Measurements from ENCODE around the gene POLR3H.
A peak's percentile ranks its signal among the peaks of the same experiment; 100 is the strongest.
"Not testable (repeated sequence)": the region's sequence is repeated elsewhere in the genome, so short reads cannot be mapped to it uniquely, and the experiment has no call there.

The POLR3H gene

GRCh38 chr22:41543854-41544670 is at the start of gene POLR3H:
Gene POLR3H (minus strand): TSS chr22:41544470. CDS start chr22:41544101, 369 bp downstream.
- peak within 1 kb of the TSS; percentile 96 to 100 (median 99) for H3K4me3 Mint-ChIP-seq
- TF ChIP-seq CTCF (IDR thresholded peaks at IDR 0.05; ENCODE audit: unreplicated experiment in 3 of 3) = peak; percentile 45 to 61 (median 49)
- peaks cover 10% of the 10 kb centered on the region for H3K36me3 Mint-ChIP-seq (ENCODE audit: low read depth)
- H3K27ac Mint-ChIP-seq = peak within 1 kb of the TSS; percentile 80 to 91 (median 88)
- H3K9me3 Mint-ChIP-seq = no peaks in the 10 kb centered on the region
- H3K27me3 Mint-ChIP-seq (ENCODE audit: low read depth) = no peaks in the 10 kb centered on the region
- peaks cover 52% of the 10 kb centered on the region for H3K4me1 Mint-ChIP-seq

DNA sequence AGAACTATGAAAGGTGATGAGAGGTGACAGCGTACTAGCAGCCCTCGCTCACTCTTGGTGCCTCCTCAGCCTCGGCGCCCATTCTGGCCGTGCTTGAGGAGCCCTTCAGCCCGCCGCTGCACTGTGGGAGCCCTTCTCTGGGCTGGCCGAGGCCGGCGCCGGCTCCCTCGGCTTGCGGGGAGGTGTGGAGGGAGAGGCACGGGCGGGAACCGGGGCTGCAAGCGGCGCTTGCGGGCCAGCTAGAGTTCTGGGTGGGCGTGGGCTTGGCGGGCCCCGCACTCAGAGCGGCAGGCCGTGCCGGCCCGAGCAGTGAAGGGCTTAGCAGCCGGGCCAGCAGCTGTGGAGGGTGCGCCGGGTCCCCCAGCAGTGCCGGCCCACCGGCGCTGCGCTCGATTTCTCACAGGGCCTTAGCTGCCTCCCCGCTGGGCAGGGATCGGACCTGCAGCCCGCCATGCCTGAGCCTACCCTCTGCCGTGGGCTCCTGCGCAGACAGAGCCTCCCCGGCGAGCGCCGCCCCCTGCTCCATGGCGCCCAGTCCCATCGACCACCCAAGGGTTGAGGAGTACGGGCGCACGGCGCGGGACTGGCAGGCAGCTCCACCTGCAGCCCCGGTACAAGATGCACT is 49.2 kb upstream of the POLR3H start:
- H3K27me3 Mint-ChIP-seq (ENCODE audit: low read depth); H3K9me3 Mint-ChIP-seq; H3K36me3 Mint-ChIP-seq (ENCODE audit: low read depth); H3K4me1 Mint-ChIP-seq; H3K27ac Mint-ChIP-seq; H3K4me3 Mint-ChIP-seq: not testable (repeated sequence)

DNA sequence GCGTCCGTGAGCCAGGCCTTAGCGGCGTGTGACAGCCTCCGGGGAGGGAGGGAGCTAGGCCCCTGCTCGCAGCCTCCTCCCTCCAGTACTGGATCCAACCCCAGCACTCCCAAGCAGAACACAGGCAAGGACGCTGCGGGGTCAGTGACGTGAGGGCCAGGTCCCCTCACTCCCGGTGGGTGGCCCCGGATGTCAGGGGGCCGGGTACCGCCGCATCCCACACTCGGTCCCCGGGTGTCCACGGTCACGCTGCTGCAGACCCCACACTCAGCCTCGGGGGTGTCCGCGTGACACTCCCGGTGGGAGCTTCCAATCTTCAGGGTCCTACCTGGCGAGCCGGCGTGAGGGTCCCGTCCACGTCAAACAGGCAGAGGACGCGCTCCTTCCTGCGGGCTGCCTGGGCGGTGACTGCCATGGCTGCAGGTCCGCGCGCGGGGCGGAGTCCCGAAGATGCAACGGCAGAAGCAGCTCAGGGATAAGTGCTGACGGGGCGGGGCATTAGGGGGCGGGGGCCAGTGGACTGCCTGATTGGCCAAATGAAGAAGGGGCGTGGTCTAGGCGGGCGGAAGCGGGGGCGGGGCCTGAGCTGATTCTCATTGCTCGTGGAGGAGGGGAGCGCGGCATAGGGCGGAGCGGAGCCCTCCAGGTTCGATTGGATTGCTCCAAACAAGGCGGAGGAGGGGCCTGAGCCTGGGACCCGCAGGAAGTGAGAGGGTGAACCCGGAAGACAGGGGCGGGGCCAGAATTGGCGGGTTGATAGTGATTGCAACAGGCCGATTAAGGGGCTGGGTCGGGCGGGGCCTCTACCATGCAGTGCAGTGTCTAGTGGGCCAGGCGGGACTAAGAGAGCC is 45.3 kb upstream of the POLR3H start, which contains the start of gene PMM1:
Gene PMM1 (minus strand): TSS at position 450 of the 851 bp plus-strand sequence. CDS start 35 bp downstream, at position 415.
- Mint-ChIP-seq H3K4me1 (no peaks in the 10 kb centered on the region), H3K36me3 (ENCODE audit: low read depth) (peaks cover 9% of the 10 kb centered on the region), H3K27me3 (ENCODE audit: low read depth) (peaks cover 3% of the 10 kb centered on the region), H3K9me3 (no peaks in the 10 kb centered on the region), H3K27ac (peak within 1 kb of the TSS; percentile 83 to 96 (median 93)), H3K4me3 (peak within 1 kb of the TSS; percentile 93 to 95 (median 95))
- TF ChIP-seq CTCF (IDR thresholded peaks at IDR 0.05; ENCODE audit: unreplicated experiment in 3 of 3) = no peak

GRCh38 chr22:41587347-41587723 is 43.1 kb upstream of the POLR3H start:
- Mint-ChIP-seq H3K27me3 (ENCODE audit: low read depth) (peaks cover 3% of the 10 kb centered on the region), H3K9me3 (no peaks in the 10 kb centered on the region), H3K4me1 (no peaks in the 10 kb centered on the region), H3K36me3 (ENCODE audit: low read depth) (peaks cover 19% of the 10 kb centered on the region), H3K27ac (peak overlapping the region; percentile 83 to 96 (median 96)), H3K4me3 (peak overlapping the region; percentile 93 to 95 (median 95))
- TF ChIP-seq CTCF (IDR thresholded peaks at IDR 0.05; ENCODE audit: unreplicated experiment in 3 of 3) = no peak

- TF ChIP-seq CTCF (IDR thresholded peaks at IDR 0.05; ENCODE audit: unreplicated experiment in 3 of 3) = no peak
- H3K27ac Mint-ChIP-seq = peak overlapping the region in 1 of 3 experiments; percentile 79
- peak overlapping the region in 2 of 3 experiments; percentile 35 to 37 for H3K4me3 Mint-ChIP-seq
- no peaks in the 10 kb centered on the region for H3K4me1 Mint-ChIP-seq
- peaks cover 21% of the 10 kb centered on the region for H3K36me3 Mint-ChIP-seq (ENCODE audit: low read depth)
- H3K27me3 Mint-ChIP-seq (ENCODE audit: low read depth) = no peaks in the 10 kb centered on the region
- H3K9me3 Mint-ChIP-seq = no peaks in the 10 kb centered on the region
These were observed 41.6 kb upstream of the POLR3H start for GRCh38 chr22:41585898-41586297.

GRCh38 chr22:41584881-41585280 is 40.6 kb upstream of the POLR3H start:
- no peak overlapping the region for H3K4me3 Mint-ChIP-seq
- H3K27ac Mint-ChIP-seq = peak overlapping the region in 1 of 3 experiments; percentile 52
- peaks cover 21% of the 10 kb centered on the region for H3K36me3 Mint-ChIP-seq (ENCODE audit: low read depth)
- no peaks in the 10 kb centered on the region for H3K27me3 Mint-ChIP-seq (ENCODE audit: low read depth)
- no peak for TF ChIP-seq CTCF (IDR thresholded peaks at IDR 0.05; ENCODE audit: unreplicated experiment in 3 of 3)
- no peaks in the 10 kb centered on the region for H3K9me3 Mint-ChIP-seq
- no peaks in the 10 kb centered on the region for H3K4me1 Mint-ChIP-seq

Data from nephron (organoid).